ENCODE data around the gene CYTH1. TPM values are rescaled to one million over a fixed set of nuclear protein-coding genes. Genes with fewer than 3 reads are reported as not detected.

CYTH1 gene
- total and polyA plus RNA-seq, 7 donors, result 18.7 to 40.4 (median 29.8) TPM

DNA sequence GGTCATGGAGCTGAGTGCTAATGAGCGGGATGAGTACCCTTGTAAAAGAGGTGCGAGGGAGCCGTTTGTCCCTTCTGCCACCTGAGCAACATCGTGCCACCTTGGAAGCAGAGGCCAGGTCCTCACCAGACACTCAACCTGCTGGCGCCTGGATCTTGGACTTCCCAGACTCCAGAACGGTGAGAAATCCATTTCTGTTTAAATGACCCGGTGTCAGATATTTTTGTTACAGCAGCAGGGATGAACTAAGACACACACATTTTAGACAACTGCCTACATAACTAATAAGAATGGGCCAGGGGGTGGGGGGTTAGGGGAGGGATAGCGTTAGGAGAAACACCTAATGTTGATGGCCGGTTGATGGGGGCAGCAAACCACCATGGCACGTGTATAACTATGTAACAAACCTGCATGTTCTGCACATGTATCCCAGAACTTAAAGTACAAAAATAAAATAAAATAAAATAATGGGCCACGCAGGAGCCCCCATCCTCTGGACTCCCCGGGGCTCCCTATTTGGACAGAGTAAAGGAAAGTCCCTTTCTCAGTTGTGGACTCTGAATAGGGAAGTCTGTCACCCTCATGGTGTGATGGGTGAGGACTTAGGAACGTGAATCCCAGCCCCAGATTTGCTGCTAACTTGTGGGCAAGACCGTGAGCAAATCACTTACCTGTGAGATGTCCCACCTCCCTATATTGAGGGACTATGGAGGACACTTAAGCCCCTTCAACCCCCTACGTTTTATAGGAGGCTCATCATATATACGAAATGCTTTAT, 144.2 kb downstream of the CYTH1 start:
- DNase-seq, result no peak
- H3K9me3 ChIP-seq, result no peaks in the 10 kb centered on the region
- no peak overlapping the region for H3K27ac ChIP-seq
- WGBS, 3 donors, result 90 to 92% (median 90%) methylated on average over 16 of the region's 16 CpGs
- TF ChIP-seq, protein P1, sequence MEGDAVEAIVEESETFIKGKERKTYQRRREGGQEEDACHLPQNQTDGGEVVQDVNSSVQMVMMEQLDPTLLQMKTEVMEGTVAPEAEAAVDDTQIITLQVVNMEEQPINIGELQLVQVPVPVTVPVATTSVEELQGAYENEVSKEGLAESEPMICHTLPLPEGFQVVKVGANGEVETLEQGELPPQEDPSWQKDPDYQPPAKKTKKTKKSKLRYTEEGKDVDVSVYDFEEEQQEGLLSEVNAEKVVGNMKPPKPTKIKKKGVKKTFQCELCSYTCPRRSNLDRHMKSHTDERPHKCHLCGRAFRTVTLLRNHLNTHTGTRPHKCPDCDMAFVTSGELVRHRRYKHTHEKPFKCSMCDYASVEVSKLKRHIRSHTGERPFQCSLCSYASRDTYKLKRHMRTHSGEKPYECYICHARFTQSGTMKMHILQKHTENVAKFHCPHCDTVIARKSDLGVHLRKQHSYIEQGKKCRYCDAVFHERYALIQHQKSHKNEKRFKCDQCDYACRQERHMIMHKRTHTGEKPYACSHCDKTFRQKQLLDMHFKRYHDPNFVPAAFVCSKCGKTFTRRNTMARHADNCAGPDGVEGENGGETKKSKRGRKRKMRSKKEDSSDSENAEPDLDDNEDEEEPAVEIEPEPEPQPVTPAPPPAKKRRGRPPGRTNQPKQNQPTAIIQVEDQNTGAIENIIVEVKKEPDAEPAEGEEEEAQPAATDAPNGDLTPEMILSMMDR (IDR thresholded peaks at IDR 0.05), result no peak
- no peaks in the 10 kb centered on the region for H3K4me1 ChIP-seq
- intact Hi-C loops (cut with DNase I), result no loop called here
- no peak for ATAC-seq
- no peaks in the 10 kb centered on the region for H3K27me3 ChIP-seq (ENCODE audit: insufficient read depth in 3 of 3, low read length in 2 of 3)
- H3K4me3 ChIP-seq, result no peak overlapping the region
- H3K36me3 ChIP-seq (ENCODE audit: insufficient read depth in 1 of 2, low read depth in 1 of 2), result no peaks in the 10 kb centered on the region

DNA sequence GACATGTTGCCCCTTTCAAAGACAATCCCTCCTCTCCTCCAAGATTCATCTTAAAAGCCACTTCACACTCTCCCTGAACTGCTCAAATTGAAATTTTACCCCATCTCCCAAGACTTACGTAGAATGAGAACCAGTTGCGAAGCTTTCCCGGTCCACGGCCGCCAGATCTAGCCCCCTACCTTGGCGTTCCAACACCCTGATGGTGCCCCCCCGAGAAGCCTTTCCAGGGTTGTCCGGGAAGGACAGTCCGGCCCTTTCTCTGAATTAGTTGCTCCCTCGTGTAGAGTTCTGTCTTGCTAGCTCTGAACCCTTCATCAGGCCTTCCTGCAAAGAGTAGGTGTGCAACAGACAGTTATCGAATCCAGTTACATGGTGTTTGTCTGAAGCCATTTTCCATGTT, 144.9 kb downstream of the CYTH1 start:
- TF ChIP-seq, protein P1 (IDR thresholded peaks at IDR 0.05), result no peak
- Histone ChIP-seq H3K4me1 (no peaks in the 10 kb centered on the region), H3K9me3 (no peaks in the 10 kb centered on the region), H3K27ac (no peak overlapping the region), H3K36me3 (ENCODE audit: insufficient read depth in 1 of 2, low read depth in 1 of 2) (no peaks in the 10 kb centered on the region), H3K4me3 (no peak overlapping the region), H3K27me3 (ENCODE audit: insufficient read depth in 3 of 3, low read length in 2 of 3) (no peaks in the 10 kb centered on the region)
- 79 to 89% (median 88%) methylated on average over 11 of the region's 11 CpGs for WGBS, 3 donors
- intact Hi-C loops (cut with DNase I), result no loop called here
- no peak for DNase-seq
- ATAC-seq, result no peak

DNA sequence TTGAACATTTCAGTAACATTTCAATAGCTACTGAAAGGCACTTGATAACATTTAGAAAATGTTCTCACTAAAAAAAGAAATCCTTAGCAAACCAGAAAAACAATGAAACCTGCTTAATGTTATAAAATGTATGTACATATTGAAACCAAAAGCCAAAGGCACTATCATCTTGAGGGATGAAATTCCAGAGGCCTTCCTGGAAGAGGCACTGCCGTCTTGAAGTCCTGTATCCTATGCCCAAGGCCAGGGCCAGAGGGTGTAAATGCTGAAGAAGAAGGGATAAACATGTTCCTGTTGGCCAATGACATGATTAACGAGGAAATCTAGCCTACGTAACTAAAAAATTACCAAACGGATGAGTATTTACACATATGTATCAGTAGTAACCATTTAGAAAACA, 147.9 kb downstream of the CYTH1 start:
- DNase-seq, result no peak
- intact Hi-C loops (cut with DNase I), result no loop called here
- no peak overlapping the region for H3K4me3 ChIP-seq
- H3K27me3 ChIP-seq (ENCODE audit: insufficient read depth in 3 of 3, low read length in 2 of 3), result no peaks in the 10 kb centered on the region
- no peak overlapping the region for H3K27ac ChIP-seq
- WGBS, 3 donors, result 88 to 95% (median 93%) methylated on average over 4 of the region's 4 CpGs
- TF ChIP-seq, protein P1 (IDR thresholded peaks at IDR 0.05), result no peak
- H3K9me3 ChIP-seq, result no peaks in the 10 kb centered on the region
- no peaks in the 10 kb centered on the region for H3K4me1 ChIP-seq
- no peaks in the 10 kb centered on the region for H3K36me3 ChIP-seq (ENCODE audit: insufficient read depth in 1 of 2, low read depth in 1 of 2)
- ATAC-seq, result no peak

DNA sequence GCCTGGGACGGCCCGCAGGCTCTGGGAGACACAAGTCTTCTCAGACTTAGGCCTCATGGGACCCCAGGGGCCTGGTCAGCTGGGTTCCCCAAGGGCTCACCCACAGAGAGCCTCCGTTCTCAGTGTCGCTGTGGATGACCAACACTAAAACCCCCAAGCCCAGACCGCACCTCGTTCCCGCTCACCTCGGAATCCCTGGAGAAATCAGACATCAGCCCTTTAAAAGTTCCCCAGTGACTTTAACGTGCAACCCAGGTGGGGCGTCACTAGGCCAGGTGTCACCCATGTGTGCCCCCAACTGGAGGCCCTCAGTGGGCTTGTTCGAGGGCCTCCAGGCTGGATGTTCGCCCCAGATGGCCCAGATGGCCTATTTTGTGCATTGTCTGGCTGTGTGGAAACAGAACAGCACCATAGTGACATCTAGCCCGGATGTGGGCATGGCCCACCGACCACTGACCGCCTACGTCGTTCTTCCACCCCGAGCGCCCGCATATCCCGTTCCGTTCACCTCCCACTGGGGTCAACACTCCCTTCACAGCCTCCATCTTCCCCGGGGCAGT, 152.6 kb downstream of the CYTH1 start:
- Histone ChIP-seq H3K4me3 (no peak overlapping the region), H3K4me1 (no peaks in the 10 kb centered on the region), H3K36me3 (ENCODE audit: insufficient read depth in 1 of 2, low read depth in 1 of 2) (no peaks in the 10 kb centered on the region), H3K27ac (no peak overlapping the region), H3K27me3 (ENCODE audit: insufficient read depth in 3 of 3, low read length in 2 of 3) (no peaks in the 10 kb centered on the region), H3K9me3 (no peaks in the 10 kb centered on the region)
- ATAC-seq, result no peak
- TF ChIP-seq, protein P1 (IDR thresholded peaks at IDR 0.05), result no peak
- intact Hi-C loops (cut with DNase I), result no loop called here
- DNase-seq, result no peak
- WGBS, 3 donors, result 92 to 94% (median 93%) methylated on average over 23 of the region's 23 CpGs
